ENCODE measurements around the gene NPC1L1.

DNA sequence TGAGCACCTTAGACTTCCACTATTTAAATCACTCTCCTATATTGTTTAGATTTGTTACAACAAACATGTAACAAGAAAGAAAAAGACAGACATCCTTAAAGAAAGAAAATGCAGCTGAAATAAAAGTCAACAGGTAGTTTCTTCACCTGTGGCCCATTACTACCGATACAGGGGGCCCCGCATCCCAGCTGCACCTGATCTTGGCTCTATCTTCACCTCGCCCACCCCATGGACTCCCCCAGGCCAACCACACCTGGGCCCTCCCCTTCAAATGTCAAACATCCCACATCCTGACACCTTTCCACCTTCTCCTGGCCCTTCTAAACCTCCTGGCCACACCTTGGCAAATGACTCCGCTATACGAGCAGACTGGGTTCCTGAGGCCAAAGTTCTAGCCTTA lies 25.6 kb upstream of the NPC1L1 start:
- TF ChIP-seq, protein P1, sequence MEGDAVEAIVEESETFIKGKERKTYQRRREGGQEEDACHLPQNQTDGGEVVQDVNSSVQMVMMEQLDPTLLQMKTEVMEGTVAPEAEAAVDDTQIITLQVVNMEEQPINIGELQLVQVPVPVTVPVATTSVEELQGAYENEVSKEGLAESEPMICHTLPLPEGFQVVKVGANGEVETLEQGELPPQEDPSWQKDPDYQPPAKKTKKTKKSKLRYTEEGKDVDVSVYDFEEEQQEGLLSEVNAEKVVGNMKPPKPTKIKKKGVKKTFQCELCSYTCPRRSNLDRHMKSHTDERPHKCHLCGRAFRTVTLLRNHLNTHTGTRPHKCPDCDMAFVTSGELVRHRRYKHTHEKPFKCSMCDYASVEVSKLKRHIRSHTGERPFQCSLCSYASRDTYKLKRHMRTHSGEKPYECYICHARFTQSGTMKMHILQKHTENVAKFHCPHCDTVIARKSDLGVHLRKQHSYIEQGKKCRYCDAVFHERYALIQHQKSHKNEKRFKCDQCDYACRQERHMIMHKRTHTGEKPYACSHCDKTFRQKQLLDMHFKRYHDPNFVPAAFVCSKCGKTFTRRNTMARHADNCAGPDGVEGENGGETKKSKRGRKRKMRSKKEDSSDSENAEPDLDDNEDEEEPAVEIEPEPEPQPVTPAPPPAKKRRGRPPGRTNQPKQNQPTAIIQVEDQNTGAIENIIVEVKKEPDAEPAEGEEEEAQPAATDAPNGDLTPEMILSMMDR (IDR thresholded peaks at IDR 0.05 in 4 of 5, conservative IDR thresholded peaks at IDR 0.05 in 1 of 5) = no peak
- TF ChIP-seq POLR2A (IDR thresholded peaks at IDR 0.05) = no peak
